Omental fat pad (tissue), 4 donors: ENCODE measurements around the gene TRAF6. TPM values are rescaled to one million over a fixed set of nuclear protein-coding genes. Genes with fewer than 3 reads are reported as not detected.

Experiments used
- ATAC-seq: fragments of 150-250 bp; one replicate; pipeline ENCODE4 v1.9.1; 2016; ENCODE audit warnings: mild to moderate bottlenecking, moderate library complexity; ENCODE audit not compliant: low FRiP score
- DNase-seq: peaks from one replicate; pipeline ENCODE4 v3.0.0-alpha.2; 2019; ENCODE audit warnings: low spot score
- total RNA-seq, 4 donors: library from RNA; depleted of rRNA; stranded (reverse); fragments of >200 nt; gene quantifications; one replicate each; pipeline ENCODE4 v1.1.0, GENCODE V29; 2016
- TF ChIP-seq, protein P1 (sequence below), 3 donors: fragments of 450-650 bp; IDR thresholded peaks; one replicate each; pipeline ENCODE4 v1.5.1; 2016 to 2017; ENCODE audit warnings: antibody characterized with exemption in 3 of 3, mild to moderate bottlenecking in 3 of 3, moderate library complexity in 2 of 3

The TRAF6 gene
- total RNA-seq, 4 donors from 2014 or later = 10.1 to 17.5 (median 13.9) TPM

DNA sequence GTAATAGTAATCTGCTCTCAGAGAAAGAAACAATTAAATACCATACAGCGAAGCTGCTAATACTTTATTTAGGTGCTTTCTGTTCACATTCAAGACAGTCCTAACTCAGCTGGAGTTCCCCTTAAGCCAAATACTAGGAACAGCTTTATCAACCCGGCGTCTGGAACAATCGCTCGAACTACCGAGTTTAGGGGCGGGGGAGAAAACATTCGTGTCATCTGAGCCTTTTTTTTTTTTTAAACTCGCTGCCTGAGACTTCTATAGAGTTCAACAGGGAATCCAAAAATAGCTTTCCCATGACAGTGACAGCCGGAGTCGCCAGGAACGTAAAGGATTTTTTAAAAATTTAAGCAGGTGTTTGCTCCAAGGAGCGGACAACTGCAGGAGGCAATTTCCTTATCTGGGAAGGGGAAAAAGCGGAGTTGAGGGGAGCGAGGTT lies 852 bp downstream of the TRAF6 start:
- TF ChIP-seq, protein P1, sequence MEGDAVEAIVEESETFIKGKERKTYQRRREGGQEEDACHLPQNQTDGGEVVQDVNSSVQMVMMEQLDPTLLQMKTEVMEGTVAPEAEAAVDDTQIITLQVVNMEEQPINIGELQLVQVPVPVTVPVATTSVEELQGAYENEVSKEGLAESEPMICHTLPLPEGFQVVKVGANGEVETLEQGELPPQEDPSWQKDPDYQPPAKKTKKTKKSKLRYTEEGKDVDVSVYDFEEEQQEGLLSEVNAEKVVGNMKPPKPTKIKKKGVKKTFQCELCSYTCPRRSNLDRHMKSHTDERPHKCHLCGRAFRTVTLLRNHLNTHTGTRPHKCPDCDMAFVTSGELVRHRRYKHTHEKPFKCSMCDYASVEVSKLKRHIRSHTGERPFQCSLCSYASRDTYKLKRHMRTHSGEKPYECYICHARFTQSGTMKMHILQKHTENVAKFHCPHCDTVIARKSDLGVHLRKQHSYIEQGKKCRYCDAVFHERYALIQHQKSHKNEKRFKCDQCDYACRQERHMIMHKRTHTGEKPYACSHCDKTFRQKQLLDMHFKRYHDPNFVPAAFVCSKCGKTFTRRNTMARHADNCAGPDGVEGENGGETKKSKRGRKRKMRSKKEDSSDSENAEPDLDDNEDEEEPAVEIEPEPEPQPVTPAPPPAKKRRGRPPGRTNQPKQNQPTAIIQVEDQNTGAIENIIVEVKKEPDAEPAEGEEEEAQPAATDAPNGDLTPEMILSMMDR (IDR thresholded peaks at IDR 0.05) = no peak
- ATAC-seq (no peak), DNase-seq (no peak)

DNA sequence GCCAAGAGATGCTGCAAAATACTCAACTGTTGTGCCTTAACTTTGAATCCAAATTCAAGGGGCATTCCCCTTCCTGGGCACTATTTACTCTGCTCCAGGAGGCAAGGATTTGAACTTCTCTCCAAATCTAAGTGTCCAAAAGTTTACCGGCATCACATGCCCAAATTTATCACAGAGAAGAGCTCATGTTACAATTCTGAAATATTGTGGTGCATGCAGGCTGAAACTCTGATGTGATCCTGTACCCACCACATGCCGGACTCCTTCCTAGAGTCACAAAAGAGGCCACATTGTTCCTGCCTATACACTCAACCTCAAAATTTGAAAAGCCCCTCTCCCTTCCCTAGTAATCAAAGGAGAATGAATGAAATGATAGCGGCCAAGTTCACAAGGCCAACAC lies 1.3 kb downstream of the TRAF6 start:
- no peak for ATAC-seq
- TF ChIP-seq, protein P1 (IDR thresholded peaks at IDR 0.05) = no peak
- DNase-seq = no peak

DNA sequence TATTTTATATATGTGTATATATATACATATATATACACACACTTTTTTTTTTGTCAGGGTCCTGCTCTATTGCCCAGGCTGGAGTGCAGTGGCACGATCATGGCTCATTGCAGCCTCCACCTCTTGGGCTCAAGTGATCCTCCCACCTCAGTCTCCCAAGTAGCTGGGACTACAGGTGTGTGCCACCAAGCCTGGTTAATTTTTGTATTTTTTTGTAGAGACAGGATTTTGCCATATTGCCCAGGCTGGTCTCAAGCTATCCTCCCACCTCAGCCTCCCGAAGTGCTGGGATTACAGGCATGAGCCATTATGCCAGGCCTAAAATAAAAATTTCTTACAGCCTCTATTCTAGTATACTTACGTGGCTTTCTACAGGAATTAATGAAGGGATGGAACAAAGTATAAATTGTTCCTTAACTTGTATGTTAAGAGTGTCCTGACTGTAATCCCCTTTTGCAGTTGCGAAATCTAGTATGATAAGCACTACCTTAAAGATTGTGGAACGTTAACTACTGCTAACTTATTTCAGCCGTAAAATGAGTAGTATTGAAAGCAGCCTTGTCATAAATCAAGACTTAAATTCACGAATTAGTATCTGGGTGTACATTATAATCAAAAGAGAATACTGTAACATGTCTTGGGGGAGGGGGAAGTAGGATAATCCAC lies 2.1 kb downstream of the TRAF6 start:
- ATAC-seq = no peak
- TF ChIP-seq, protein P1 (IDR thresholded peaks at IDR 0.05) = no peak
- DNase-seq = no peak

DNA sequence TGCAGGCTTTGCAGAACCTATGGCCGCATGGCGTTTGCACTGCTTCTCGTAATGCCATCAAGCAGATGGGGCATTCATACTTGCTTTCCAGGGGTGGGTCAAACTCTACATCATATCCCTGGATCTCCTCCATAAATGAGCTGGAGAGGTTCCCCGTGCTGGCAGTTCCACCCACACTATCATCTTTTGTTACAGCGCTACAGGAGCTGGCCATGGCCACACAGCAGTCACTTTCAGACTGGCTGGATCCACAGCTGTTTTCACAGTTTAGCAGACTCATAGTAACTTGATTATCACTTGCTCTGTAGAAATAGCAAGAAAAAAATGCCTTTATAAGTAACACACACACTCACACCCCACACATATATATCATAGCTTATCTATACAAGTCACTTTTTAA lies 8.8 kb downstream of the TRAF6 start:
- DNase-seq = no peak
- ATAC-seq = no peak
- TF ChIP-seq, protein P1 (IDR thresholded peaks at IDR 0.05) = no peak

DNA sequence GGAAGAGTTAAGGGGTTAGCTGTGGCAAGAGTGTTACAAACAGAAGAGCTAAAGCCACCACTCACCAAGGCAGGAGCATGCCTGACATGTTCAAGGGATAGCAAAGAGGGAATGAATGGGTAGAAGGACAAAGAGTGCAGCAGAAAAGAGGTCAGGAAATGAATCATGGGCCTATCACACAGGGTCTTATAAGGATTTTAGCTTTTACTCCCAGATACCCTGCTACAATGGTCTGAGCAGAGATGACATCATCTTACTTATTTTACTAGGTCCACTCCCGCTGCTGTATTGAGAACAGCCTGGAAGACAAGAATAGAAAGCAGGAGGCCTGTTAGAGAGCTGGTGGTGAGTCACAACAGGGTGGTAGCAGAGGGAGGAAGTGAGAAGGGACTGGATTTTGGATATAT lies 9.8 kb downstream of the TRAF6 start:
- ATAC-seq = no peak
- TF ChIP-seq, protein P1 (IDR thresholded peaks at IDR 0.05) = no peak
- no peak for DNase-seq

DNA sequence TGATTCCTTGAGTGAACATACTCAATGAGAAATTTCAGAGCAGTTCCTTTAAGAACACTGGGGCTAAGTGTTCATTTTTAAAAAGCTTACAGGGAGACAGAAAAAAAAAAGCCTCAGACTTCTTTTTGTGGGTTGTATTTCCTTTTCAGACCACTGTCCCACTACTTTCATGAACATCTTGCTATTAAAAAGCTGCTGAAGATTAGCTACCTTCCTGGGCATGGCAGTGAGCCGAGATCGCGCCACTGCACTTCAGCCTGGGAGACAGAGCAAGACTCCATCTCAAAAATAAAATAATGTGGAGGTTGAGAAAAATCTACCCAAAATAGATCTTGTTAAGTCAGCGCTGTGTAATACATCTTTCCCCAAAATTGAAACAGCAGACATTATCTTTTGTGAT lies 10.8 kb downstream of the TRAF6 start:
- TF ChIP-seq, protein P1 (IDR thresholded peaks at IDR 0.05) = no peak
- ATAC-seq (no peak), DNase-seq (no peak)

DNA sequence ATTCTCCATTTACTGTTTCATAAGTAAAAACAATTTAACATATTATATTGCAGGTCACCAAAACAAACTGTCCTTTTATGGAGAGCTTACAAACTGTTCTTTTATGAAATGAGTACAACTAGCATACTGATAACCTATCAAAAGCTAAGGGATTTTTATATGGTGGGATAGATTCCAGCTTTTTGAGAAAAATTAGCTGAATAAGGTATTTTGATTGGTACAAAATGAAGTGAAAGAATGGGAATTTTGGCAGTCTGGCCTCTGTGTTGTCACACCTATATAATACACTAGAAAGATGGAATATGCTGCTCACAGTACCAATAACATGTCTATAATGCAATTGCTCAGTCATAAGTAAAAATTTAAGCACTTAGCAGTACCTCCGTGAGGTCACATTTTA lies 11.4 kb downstream of the TRAF6 start:
- DNase-seq (no peak), ATAC-seq (no peak)
- TF ChIP-seq, protein P1 (IDR thresholded peaks at IDR 0.05) = no peak
